Activated naive CD8-positive, alpha-beta T cell treated with anti-CD3 and anti-CD28 coated beads, Interleukin-2, amount 50 U/mL, for 16 hours (primary cell): ENCODE results near the gene KLHDC7B.

ENCODE experiments used
- DNase-seq: peaks from one replicate; pipeline ENCODE4 v3.0.0-alpha.2; 2020; ENCODE audit warnings: low read depth, low spot score

Gene KLHDC7B

DNA sequence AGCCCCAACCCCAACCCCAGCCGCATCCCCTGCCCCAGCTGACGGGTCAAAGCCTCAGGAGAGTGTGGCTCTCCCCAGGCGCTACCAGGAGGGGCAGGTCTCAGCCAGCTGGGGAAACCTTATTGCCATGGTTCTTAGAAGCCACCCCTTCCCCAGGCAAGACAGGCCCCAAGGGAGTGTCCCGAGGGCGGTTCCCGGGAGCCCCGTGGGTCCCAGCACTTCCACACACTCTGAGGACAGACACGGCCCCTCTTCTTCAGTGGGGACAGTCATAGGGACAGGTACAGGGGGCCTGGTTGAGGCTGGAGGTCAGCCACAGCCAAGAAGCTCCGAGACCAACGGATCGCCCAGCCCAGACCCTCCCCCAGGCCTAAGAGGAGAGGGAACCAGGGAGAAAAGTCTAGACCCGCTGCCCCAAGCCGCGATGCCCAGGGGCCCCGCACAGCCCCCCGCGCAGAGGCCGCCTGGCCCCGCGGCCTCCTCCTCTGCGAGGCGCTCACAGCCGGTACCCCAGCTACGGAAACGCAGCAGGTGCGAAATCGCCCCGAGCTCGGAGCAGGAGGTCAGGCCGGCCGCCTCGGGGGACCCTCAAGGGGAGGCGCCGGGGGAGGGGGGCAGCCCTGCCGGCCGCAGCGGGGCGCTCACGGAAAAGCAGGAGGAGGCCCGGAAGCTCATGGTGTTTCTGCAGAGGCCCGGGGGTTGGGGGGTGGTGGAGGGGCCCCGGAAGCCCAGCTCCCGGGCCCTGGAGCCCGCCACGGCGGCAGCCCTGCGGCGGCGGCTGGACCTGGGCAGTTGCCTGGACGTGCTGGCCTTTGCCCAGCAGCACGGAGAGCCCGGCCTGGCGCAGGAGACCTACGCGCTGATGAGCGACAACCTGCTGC, 2.6 kb downstream of the KLHDC7B start:
- no peak for DNase-seq

DNA sequence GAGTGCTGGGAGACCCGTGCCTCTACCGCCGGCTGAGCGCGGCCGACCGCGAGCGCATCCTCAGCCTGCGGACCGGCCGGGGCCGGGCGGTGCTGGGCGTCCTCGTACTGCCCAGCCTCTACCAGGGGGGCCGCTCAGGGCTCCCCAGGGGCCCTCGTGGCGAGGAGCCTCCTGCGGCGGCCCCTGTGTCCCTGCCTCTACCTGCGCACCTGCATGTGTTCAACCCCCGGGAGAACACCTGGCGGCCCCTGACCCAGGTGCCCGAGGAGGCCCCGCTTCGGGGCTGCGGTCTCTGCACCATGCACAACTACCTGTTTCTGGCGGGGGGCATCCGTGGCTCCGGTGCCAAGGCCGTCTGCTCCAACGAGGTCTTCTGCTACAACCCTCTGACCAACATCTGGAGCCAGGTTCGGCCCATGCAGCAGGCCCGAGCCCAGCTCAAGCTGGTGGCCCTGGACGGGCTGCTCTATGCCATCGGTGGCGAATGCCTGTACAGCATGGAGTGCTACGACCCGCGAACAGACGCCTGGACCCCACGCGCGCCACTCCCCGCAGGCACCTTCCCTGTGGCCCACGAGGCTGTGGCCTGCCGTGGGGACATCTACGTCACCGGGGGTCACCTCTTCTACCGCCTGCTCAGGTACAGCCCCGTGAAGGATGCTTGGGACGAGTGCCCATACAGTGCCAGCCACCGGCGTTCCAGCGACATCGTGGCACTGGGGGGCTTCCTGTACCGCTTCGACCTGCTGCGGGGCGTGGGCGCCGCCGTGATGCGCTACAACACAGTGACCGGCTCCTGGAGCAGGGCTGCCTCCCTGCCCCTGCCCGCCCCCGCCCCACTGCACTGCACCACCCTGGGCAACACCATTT, 3.5 kb downstream of the KLHDC7B start:
- no peak for DNase-seq

DNA sequence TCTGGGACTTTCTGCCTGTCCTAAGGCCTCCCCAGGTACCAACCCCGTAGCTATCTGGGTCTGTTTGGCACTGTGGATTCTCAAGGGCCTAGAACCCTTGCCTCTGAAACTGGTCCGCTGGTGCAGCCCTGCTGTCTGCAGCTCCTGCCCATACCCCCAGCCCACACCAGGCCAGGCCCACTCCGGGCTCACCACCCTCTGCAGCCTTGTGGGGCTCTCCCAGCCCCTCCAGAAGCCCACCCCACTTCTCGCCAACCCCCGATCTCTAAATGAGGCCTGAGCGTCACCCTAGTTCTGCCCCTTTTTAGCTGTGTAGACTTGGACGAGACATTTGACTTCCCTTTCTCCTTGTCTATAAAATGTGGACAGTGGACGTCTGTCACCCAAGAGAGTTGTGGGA, 4.7 kb downstream of the KLHDC7B start:
- no peak for DNase-seq

DNA sequence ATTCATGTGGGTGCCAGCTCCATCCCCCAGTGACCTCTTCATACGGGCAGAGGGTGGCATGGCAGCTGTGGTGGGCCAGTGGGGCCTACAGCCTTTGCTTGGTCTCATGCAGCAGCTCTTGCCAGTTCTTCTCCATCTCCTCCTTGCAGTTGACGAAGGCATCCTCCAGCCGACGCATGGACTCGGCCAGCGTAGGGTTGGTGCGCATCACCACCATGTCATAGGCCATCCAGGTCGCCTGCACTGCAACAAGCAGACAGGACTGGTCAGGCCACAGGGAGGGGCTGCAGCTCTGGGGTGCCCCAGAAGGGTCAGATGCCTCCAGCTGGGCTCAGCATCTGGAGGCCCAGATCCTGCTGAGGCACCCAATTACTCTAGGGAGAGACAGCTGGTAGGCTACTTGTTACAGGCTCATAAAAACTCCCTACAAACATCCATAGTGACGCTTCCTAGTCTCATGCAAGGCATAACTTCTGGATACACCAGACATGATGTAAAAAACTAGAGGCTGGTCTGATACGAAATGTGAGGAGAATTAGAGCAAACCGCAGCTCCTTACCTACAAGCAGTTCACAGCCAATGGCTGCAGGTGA, 5.6 kb downstream of the KLHDC7B start:
- no peak for DNase-seq

DNA sequence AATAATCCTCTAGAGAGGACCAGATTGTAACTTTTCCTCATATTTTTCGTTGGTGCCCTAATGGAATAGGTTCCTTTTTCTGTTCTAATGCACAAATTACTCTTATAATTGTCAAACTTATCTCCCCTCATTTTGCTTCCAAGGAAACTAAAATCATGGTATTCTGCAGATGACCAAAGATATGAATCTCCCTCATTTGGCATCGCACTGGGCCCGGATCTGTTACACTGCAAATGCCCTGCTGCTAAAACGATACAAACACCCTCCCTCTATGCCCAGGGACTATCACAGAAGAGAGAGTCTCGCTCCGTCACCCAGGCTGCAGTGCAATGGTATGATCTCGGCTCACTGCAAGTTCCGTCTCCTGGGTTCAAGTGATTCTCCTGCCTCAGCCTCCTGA, 7.6 kb downstream of the KLHDC7B start:
- no peak for DNase-seq

DNA sequence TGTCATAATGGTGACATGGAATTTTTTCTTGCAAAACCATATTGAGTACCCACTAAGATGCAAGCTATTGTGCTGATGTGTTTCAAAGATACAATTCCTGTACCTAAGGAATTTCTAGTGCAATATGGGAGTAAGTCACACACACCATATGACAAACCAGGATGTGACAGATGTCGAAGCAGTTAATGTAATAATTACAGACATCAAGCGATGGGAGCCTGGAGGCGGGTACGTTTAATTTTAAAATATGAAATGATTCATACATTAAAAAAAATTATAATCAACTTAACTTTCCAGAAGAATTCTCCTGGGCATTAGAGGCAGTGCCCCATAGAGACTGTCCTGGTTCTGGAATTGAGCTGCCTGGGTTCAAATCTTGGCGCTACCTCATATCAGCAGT, 11.0 kb downstream of the KLHDC7B start:
- DNase-seq, result no peak

DNA sequence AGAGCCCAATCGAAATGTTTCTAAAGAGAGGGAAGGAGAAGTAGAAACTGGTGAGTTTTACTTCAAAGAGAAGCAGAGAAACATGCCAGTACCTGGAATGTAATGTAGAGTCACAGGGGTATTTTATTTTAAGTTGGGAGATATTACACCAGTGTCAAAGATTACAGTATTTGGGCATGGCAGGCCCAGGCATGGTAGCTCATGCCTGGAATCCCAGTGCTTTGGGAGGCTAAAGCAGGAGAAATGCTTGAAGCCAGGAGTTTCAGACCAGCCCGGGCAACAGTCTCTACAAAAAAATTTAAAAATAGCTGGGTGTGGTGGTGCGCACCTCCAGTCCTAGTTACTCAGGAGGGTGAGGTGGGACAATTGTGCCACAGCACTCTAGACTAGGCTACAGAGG, 14.3 kb downstream of the KLHDC7B start:
- no peak for DNase-seq

DNA sequence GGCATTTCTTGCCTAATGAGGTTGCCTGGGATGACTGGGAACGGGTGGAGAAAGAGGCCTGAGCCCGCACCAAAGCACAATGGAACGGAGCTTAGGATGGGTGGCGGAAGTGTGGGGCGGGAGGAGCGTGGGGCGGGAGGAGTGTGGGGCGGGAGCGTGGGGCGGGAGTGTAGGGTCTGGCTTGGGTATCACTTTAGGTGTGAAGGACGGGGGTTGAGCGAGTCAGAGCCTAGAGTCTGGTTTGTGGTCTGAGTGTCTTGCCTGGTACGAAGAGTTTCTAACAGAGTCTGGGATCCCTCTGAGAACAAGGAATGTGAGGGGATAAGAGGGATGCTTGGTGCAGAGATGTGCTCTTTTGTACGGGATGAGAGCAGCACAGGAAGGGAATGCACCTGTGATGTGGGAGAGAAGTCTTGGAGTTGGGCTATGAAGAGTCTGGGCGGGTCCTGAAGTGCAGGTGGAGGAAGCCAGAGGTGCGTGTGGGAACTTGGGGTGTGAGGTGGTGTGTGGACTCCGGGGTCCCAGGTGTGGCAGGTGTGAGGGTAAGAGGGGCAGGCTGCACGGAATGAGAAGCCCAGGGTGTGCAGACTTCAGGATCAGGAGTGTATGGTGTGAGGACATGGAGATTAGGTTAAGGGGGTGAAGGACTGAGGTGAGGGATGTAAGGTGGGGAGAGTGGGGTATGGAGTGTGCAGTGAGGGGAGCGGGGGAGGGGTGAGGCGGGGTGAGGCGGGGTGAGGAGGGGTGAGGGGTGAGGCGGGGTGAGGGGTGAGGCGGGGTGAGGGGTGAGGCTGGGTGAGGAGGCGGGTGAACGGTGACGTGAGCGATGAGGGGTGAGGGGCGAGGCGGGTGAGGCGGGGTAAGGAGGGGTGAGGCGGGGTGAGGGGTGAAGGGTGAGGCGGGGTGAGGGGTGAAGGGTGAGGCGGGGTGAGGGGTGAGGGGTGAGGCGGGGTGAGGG, 16.0 kb downstream of the KLHDC7B start:
- DNase-seq, result no peak

DNA sequence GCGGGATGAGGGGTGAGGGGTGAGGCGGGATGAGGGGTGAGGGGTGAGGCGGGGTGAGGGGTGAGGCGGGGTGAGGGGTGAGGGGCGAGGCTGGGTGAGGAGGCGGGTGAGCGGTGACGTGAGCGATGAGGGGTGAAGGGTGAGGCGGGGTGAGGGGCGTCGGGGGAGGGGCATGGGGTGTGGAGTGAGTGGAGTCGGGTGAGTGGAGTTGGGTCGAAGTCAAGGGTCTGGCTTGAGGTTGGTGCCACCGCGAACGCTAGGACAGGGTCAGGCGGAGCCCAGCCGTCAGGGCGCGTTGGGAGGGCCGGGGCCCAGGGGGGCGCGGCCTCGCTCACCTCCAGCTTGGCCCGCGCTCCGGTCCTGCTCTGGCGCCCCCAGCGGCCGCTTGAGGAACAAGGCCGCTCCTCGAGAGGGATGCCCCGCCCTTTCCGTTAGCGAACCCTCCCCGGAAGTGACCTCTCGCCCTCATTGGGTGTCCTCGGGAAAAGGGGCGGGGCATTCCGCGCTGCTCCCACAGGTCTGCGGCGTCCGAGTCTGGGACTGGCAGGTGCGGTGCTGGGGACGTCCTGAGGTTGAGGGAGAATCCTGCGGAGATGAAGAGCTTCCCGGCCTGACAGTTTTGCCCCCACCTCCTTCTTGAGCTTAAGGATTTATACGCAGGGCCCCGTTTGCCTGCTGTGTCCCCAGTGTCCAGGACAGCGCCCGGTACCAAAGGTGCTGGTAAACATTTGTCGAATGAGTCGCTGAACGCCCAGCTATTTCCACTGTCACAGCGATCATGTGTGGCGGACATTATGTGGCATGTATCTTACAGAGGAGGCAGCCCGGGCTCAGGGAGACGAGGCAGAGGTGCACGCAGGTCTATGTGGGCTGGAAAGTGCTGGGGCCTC, 17.1 kb downstream of the KLHDC7B start, which contains the start of gene SYCE3:
SYCE3 (minus strand) TSS at position 397 of the 890 bp plus-strand sequence. CDS start 6,514 bp downstream, outside the sequence.
- peak; percentile 95 for DNase-seq

DNA sequence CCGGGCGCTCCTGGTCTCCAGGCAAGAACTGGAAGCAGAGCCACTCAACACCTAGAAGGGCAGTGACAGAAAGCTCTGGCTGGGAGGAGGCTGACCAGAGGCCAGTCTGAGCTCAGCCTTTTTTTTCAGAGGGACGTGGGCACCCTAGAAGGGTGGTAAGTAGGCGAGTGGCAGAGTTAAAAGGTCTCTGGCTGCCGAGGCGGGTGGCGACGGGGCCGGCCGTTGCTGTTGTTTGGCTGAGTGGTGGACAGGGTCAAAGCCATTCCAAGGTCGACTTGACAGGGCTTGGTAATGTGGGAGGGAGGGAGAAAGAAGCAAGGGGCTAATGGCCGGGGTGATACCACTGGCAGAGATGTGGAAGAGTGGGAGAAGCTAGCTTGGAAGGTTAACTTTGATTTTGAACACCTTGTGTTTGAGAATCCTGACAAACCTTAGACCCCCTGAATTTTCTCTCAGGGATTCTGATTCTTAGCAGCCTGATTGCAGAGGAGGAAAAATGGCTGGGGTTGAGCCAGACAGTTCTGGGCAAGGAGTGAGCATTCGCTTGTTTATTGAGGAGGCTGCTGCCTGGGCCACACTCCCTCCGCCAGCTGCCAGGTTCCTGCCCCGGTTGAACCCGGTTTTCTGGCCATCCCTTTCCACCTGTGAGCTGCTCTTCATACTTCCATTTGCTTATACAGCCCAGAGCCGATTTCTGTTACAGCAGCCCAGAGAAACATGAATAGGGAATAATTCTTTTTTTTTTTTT, 17.9 kb downstream of the KLHDC7B start:
- DNase-seq, result no peak

DNA sequence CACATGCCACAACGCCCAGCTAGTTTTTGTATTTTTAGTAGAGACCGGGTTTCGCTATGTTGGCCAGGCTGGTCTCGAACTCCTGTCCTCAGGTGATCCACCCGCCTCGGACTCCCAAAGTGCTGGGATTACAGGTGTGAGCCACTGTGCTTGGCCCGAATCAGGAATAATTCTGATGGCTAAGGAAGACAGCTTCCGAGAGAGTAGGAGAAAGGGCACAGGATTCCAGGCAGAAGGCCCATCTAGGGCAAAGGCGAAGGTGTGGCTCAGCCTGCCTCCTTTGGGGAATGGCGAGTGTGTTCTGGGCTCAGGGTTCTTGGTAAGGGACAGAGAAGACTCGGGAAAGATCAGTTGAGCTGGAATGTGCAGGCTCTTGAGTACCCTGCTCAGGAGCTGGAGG, 18.6 kb downstream of the KLHDC7B start:
- no peak for DNase-seq

DNA sequence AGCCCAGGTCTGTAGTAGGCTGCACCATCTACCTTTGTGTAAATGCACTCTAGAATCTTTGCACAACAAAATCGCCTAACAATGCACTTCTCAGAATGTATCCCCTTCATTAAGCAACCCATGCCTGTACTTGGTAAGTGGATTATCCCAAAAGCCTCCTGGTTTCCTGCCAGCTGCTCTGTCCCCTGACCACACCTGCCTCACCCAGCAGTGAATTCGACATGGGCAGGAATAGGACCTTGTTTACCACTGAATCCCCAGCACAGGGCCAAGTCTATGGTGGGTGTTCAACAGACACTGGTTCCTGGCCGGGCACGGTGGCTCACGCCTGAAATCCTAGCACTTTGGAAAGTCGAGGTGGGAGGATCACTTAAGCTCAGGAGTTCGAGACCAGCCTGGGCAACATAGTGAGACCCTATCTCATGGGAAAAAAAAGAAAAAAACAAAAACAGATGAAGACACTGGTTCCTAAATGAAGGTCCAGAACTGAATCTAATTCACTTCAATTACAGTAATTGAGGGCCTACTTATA, 22.1 kb downstream of the KLHDC7B start:
- DNase-seq, result no peak

DNA sequence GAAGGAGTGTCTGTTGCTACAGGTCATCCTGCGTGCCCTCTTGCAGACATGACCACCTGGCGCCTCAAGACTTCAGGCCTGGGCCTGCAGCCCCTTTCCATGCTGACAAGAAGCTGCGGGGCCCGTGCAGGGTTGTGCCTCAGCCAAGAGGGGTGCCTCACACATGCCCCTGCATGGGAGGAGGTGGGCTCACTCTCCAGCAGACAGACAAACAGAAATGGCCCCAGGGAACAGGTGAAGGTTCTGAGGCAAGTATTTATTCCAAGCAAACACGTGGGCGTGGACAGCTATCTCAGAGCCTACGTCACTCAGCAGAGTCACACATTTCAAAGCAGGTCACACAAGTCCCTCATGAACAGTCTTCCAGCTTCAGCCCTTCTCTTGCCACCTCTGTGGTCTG, 22.9 kb downstream of the KLHDC7B start:
- DNase-seq, result no peak

DNA sequence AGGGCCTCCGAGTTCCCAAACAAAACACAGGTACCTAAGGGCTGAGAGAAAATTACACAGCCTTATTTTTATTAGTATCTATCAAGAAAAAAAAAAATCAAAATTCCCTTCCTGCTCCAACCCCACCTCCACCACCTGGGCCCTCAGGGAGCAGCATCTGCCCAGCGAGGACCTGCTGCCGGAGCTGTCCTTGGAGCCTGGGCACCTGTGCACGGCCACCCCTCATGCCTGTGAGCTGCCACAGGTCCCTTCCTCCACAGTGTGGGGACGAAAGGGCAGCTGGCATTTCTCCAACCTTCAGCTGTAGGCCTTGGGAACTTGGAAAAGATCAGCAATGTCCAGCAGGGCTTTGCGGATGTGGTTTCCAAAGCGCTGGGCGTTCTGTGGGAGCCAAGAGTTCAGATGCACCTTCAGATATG, 23.4 kb downstream of the KLHDC7B start:
- DNase-seq, result no peak

DNA sequence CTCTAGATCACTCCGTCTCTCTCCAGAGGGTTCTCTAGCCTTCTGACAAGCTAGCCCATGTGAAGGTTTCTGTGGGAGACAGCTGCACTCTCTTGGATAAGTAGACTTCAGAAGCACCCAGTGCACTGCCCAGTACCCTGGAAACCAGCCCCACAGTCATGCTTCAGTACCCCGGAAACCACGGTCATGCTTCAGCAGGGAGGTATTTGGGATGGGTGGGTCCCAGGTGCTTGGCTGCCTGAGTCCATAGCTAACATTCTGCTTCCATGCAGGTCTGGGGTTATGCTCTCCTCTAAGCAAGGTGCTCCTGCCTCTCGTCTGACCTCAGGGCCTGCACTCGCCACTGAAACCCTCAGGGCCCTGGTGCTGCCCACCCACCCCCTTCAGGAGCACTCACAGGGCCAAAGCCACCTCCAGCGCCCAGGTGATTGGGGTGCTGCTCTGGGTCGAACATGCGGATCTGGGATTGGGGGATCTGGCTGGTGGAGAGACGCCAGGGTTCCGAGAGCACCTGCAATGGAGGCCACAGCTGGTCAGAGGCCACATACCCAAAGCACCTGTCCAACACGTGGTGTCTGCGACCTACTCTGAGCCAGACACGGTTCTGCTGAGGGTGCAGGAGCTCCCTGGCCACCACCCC, 24.3 kb downstream of the KLHDC7B start:
- no peak for DNase-seq

DNA sequence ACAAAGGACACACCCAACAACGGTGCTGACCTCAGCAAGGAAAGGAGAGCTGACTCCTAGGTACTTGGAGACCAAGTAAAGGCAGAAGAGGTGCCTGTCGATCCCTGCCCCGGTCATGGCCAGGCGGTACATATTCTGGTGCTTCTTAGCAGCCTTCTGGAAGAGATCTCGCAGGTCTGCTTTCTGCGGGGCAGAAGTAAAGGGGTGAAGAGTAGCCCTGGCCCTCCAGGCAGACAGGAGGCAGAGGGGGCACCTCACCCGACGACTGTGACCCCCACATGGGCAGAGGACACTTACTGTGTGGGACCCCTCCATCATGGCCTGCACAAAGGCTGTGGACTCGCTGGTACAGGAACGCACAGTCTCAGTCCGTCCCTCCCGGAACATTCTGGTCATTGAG, 25.2 kb downstream of the KLHDC7B start:
- no peak for DNase-seq

DNA sequence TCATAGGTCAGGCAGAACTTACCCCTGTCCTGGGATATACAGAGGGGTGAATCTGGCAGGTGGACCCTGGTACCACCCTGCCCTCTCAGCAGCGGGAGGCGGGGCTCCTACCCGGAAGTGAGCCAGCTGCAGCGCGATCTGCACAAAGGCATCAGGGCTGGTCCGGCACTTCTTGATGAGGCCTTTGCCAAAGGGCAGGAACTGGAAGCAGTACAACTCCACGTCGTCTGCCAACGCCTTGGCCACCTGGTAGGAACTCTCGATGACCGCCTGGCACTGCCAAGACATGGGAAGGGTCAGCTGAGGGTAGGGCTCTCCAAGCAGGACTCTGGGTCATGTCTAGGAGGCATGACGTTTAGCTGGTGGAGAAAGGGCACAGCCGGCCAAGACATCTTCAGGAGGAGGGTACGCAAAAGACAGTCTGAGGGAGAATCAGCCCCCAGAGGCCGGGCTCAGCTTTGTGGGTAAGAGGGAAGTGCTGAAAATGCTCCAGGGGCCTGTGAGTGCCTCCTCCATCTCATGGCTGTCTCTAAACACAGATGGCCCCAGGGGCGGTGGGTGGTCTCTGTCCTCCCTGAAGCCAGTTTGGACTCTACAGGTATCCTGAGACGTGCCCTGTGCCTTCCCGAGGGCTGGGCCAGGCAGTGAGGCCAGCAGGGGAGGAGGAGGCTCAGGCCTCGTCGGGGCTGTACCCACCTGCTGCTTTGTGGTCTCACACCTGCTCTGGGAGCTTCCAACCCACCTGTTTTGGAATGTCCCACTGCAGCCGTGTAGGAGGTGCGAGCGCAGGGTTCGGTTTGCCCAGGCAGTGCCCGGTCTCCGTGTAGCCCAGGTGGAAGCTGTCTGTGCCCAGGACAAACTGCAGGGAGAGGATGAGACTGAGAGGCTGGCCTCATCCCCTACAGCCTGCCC, 25.8 kb downstream of the KLHDC7B start:
- DNase-seq, result no peak
